Peyer's patch (tissue), 4 donors: Measurements from ENCODE around the gene UBR2.

Experiments used
- POLR2A ChIP-seq, 2 donors: fragments of 450-650 bp; IDR thresholded peaks; one replicate each; pipeline ENCODE4 v1.5.1; 2017; ENCODE audit warnings: antibody characterized with exemption in 2 of 2, mild to moderate bottlenecking in 2 of 2, moderate library complexity in 2 of 2
- TF ChIP-seq, protein P1 (sequence below), 6 experiments: fragments of 450-650 bp in 4 of 6; fragments of 200-600 bp in 2 of 6; sonication (generic) in 1 of 6; IDR thresholded peaks; one replicate each; pipeline ENCODE4 v1.5.1; 2017 to 2019; ENCODE audit warnings: antibody characterized with exemption in 6 of 6, mild to moderate bottlenecking in 3 of 6, moderate library complexity in 1 of 6

DNA sequence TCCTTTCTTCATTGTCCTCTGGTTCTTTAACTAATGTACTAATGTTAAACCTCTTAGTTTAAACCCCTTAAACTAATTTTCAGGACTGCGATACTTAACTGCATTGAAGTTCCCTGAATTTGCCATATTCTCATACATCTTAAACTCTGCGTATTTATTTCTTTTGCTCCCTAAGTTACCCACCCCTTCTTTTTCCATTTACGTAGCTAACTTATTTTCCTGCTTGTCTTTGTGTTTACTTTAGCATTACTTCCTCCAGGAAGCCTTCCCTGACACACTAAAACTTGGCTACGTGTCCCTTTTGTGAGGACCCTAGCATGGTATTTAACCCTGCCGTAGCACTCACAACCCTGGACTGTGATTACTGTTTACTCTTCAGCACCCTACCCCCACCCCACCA is 79.0 kb downstream of the UBR2 start:
- TF ChIP-seq, protein P1, sequence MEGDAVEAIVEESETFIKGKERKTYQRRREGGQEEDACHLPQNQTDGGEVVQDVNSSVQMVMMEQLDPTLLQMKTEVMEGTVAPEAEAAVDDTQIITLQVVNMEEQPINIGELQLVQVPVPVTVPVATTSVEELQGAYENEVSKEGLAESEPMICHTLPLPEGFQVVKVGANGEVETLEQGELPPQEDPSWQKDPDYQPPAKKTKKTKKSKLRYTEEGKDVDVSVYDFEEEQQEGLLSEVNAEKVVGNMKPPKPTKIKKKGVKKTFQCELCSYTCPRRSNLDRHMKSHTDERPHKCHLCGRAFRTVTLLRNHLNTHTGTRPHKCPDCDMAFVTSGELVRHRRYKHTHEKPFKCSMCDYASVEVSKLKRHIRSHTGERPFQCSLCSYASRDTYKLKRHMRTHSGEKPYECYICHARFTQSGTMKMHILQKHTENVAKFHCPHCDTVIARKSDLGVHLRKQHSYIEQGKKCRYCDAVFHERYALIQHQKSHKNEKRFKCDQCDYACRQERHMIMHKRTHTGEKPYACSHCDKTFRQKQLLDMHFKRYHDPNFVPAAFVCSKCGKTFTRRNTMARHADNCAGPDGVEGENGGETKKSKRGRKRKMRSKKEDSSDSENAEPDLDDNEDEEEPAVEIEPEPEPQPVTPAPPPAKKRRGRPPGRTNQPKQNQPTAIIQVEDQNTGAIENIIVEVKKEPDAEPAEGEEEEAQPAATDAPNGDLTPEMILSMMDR (IDR thresholded peaks at IDR 0.05): no peak
- TF ChIP-seq POLR2A (IDR thresholded peaks at IDR 0.05): no peak
